ENCODE measurements around the gene SNTB2.

SNTB2 gene

GRCh38 chr16:69316595-69317034 lies 129.7 kb downstream of the SNTB2 start:
- no peak for DNase-seq (ENCODE audit: low read depth in 3 of 3, low spot score in 1 of 3)

- no peak for DNase-seq (ENCODE audit: low read depth in 3 of 3, low spot score in 1 of 3)
Measured at GRCh38 chr16:69318177-69318910, 131.4 kb downstream of the SNTB2 start.

GRCh38 chr16:69318911-69319289 lies 131.9 kb downstream of the SNTB2 start:
- DNase-seq (ENCODE audit: low read depth in 3 of 3, low spot score in 1 of 3), result no peak

DNA sequence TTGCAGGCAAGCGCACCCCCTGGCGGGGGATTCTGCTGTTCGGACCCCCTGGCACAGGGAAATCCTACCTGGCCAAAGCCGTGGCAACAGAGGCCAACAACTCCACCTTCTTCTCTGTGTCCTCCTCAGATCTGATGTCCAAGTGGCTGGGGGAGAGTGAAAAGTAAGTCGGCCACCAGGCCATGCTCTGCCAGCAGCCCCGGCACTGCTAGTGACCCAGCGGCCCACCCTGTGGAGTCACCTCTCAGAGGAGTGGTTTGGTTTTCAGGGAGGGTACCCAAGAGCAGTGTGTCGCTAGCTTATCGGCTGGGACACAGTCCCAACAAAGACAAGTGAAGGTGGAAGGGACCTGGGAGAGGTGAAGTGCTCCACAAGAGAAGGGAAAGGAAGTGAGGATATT lies 132.4 kb downstream of the SNTB2 start:
- DNase-seq (ENCODE audit: low read depth in 3 of 3, low spot score in 1 of 3), result no peak

DNA sequence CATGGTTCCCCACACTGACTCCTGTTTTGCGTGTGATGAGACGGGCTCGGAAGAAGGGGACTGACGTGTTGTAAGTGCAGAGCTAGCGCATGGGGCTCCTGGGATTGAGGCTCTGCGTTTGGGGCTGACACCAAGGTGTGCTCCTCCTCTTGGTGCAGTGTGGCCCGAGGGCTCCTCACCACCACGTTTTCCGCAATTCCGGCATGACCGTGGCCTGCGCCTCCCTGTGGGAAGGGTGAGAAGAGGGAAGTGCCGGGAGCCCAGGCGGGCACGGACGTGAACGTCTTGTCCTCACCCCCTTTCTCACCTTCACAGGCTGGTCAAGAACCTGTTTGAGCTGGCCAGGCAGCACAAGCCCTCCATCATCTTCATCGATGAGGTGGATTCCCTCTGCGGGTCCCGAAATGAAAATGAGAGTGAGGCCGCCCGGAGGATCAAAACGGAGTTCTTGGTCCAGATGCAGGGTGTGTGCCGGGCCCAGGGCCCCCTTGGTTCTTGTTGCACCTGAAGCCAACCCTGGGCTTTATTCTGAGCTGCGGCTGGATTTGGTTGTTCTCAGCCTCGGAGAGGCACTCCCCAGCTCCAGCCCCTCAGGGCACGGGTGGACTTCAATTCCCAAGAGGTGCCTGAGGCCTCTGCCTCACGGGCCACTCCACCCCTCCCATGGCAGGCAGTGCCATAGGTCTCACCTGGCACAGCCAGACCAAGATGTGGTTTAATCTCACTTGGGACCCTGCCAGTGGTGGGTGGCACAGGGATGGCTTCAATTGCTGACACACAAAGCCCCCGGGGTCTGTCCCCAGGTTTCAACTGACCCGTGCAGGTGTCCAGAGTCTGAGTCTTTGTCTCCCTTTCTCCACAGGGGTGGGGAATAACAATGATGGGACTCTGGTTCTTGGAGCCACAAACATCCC lies 133.1 kb downstream of the SNTB2 start:
- DNase-seq (ENCODE audit: low read depth in 3 of 3, low spot score in 1 of 3), result no peak

GRCh38 chr16:69320740-69321073 lies 133.7 kb downstream of the SNTB2 start:
- no peak for DNase-seq (ENCODE audit: low read depth in 3 of 3, low spot score in 1 of 3)

GRCh38 chr16:69321080-69321479 lies 134.1 kb downstream of the SNTB2 start:
- DNase-seq (ENCODE audit: low read depth in 3 of 3, low spot score in 1 of 3), result no peak

- no peak for DNase-seq (ENCODE audit: low read depth in 3 of 3, low spot score in 1 of 3)
Measured at GRCh38 chr16:69322343-69322742, 135.4 kb downstream of the SNTB2 start.

DNA sequence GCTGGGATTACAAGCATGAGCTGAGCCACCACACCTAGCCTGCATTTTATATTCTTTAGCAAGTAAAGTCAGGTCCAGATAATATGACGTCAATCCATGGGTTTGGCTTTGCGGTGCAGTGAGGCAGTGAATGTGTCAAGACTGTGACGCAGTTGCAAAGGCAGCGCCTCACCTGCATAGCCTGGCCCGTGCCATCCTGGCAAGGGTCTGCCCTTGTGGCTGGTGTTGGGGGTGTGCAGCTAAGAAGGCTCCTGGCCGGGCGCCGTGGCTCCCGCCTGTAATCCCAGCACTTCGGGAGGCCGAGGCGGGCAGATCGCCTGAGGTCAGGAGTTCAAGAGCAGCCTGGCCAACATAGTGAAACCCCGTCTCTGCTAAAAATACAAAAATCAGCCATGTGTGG lies 136.5 kb downstream of the SNTB2 start:
- no peak for DNase-seq (ENCODE audit: low read depth in 3 of 3, low spot score in 1 of 3)

- DNase-seq (ENCODE audit: low read depth in 3 of 3, low spot score in 1 of 3), result no peak
Measured at GRCh38 chr16:69324013-69324531, 137.1 kb downstream of the SNTB2 start.

- DNase-seq (ENCODE audit: low read depth in 3 of 3, low spot score in 1 of 3), result no peak
Measured at GRCh38 chr16:69324585-69325253, 137.8 kb downstream of the SNTB2 start.

- no peak for DNase-seq (ENCODE audit: low read depth in 3 of 3, low spot score in 1 of 3)
Measured at GRCh38 chr16:69325784-69326171, 138.8 kb downstream of the SNTB2 start.

DNA sequence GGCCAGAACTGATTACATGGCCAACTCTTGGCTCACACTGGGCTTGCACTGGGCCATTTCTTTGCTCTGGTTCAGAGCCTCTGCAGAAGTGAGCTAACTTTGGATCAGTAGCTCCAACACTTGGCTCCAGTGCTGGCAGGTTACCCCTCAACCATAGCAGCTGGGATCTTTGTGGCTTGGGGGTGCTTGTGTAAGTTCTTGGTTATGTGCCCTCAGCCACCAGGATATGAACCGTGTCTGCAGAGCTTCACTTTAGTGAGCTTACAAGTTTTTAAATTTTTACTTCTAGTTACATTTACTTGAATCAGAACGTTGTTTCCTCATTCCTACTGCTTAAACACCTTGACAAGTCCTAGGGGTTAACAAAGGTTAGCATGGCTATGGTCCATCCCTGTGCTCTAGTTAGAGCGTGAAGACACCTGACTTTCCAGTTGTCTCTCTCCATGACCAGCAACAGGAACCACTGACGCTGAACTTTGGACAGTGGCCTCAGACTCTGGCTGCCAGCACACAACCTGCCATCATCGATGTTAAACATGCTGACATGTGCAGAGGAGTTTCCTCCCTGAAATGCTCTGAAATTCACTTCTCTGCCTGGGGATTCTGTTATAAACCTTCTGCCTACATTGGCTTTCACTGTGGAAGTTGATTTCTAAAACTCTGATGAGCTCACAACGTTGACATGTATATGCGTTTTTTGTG lies 139.4 kb downstream of the SNTB2 start:
- DNase-seq (ENCODE audit: low read depth in 3 of 3, low spot score in 1 of 3), result no peak

GRCh38 chr16:69327585-69328310 lies 140.8 kb downstream of the SNTB2 start:
- DNase-seq (ENCODE audit: low read depth in 3 of 3, low spot score in 1 of 3), result no peak

- DNase-seq (ENCODE audit: low read depth in 3 of 3, low spot score in 1 of 3), result no peak
Measured at GRCh38 chr16:69328854-69329316, 141.9 kb downstream of the SNTB2 start.

DNA sequence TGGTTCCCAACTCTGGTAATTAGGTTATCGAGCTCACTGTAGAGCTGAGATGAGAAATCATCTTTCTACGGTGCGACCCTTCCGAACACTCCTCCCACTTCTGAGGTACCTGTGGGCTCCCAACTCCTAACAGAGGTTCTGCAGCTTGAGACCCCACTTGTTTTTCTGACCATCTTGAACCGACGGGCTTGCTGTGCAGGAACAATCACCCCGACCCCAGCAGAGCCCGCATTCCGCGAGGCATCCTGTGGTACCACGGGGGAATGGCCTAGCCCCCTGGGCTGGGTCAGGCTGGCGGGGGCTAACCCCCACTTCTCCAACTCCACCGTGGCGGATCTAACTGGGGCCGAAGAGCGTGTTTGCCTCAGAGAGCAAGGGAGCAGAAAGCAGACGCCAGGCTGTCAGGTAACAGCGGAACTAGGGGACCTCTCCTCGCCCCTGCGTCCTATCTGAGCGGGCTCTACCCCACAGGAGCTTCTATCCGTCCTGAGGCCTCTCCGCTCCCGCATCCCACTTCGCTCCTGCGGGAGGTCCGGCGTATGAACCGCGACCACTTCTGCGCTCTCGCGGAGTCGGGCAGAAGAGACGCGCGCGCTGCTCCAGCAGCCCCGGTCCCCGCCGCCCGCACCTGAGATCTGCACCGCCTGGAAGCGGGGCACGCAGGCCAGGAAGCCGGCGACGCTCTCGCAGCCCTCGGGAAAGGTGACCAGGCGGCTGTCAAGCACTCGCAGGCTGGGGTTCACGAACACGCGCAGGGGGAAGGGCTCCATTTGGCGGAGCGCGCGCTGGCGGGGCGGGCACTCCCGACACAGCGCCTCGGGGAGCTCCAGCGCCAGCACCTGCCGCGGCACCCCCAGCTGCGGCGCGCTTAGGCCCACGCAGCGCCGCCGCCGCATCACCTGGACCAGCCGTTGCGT lies 142.7 kb downstream of the SNTB2 start:
- peak in 1 of 3 donors; percentile 29 for DNase-seq (ENCODE audit: low read depth in 3 of 3, low spot score in 1 of 3)

DNA sequence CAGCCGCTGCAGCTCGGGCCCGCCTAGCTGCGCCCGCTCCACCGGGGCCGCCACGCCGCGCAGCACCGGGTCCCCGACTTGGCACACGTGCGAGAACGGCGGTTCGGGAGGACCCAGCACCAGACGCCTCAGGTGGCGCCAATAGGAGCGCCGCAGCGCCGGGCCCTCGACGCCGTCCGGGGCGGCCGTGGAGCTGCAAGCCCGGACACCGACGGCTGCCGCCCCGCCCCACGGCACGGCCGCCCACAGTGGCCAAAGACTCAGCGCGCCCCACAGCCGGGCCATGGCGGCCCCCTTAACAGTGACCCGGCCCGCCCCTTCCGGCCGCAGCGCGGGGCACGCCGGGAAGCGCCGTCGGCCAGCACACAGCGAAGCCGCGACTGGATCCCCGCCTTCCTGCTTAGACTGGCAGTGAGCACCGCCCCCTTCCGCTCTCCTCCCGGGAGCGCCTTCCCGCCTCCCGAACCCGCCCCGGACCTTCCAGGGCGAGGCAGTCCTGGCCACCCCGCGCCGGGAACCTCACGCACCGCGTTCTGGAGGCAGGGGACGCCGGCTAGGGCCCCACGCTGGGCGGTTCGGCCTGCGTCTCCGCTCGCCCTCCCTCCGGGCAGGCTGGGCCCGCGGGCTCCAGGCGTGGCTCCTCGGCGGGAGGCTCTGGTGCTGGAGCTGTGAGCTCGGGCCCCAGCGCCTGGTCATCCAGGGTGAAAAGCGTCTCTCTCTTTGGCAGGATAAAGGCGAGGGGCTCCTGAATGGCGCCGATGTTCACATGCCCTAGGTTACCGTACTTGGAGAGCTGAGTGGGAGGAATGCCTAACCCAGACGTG lies 143.5 kb downstream of the SNTB2 start, which contains the start of gene PDF:
Gene PDF (minus strand): TSS at position 303 of the 824 bp plus-strand sequence. CDS start 18 bp downstream, at position 285.
- peak; percentile 45 to 79 (median 61) for DNase-seq (ENCODE audit: low read depth in 3 of 3, low spot score in 1 of 3)

DNA sequence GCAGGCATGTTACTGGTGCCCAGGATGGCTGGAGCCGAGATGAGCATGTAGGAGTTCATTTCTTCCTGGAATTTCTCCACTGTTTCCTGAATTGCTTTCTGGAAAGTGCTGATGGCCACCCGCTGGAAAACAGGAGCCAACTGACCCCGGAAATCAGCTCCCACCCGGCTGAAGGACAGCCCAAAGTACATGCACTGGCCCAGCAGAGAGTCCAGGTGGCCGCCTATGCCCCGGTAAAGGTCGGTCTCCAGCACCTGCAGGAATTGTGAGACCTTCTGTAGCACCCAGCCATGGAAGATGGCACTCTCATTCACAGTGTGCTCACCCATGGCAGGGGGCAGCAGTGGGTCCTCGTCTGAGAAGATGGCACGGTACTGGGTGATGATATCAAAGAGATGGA lies 147.7 kb downstream of the SNTB2 start:
- no peak for DNase-seq (ENCODE audit: low read depth in 3 of 3, low spot score in 1 of 3)
